ENCODE results near the gene FSHB. TPM values are rescaled to one million over a fixed set of nuclear protein-coding genes. Genes with fewer than 3 reads are reported as not detected.
"Not testable (repeated sequence)": the region's sequence is repeated elsewhere in the genome, so short reads cannot be mapped to it uniquely, and the experiment has no call there.

Gene FSHB
- total RNA-seq, 3 donors from 2014 or later: not detected

- DNase-seq (no peak), ATAC-seq (no peak)
- intact Hi-C loops (cut with DNase I, micrococcal nuclease): no loop called here
- H3K4me1 ChIP-seq (ENCODE audit: low read depth): no peaks in the 10 kb centered on the region
- no peaks in the 10 kb centered on the region for H3K9me3 ChIP-seq
- no peak overlapping the region for H3K4me3 ChIP-seq
- TF ChIP-seq, protein P1, sequence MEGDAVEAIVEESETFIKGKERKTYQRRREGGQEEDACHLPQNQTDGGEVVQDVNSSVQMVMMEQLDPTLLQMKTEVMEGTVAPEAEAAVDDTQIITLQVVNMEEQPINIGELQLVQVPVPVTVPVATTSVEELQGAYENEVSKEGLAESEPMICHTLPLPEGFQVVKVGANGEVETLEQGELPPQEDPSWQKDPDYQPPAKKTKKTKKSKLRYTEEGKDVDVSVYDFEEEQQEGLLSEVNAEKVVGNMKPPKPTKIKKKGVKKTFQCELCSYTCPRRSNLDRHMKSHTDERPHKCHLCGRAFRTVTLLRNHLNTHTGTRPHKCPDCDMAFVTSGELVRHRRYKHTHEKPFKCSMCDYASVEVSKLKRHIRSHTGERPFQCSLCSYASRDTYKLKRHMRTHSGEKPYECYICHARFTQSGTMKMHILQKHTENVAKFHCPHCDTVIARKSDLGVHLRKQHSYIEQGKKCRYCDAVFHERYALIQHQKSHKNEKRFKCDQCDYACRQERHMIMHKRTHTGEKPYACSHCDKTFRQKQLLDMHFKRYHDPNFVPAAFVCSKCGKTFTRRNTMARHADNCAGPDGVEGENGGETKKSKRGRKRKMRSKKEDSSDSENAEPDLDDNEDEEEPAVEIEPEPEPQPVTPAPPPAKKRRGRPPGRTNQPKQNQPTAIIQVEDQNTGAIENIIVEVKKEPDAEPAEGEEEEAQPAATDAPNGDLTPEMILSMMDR (IDR thresholded peaks at IDR 0.05): no peak
- H3K36me3 ChIP-seq (ENCODE audit: low read depth): no peaks in the 10 kb centered on the region
Measured at GRCh38 chr11:30261821-30262220, 31.0 kb downstream of the FSHB start.

DNA sequence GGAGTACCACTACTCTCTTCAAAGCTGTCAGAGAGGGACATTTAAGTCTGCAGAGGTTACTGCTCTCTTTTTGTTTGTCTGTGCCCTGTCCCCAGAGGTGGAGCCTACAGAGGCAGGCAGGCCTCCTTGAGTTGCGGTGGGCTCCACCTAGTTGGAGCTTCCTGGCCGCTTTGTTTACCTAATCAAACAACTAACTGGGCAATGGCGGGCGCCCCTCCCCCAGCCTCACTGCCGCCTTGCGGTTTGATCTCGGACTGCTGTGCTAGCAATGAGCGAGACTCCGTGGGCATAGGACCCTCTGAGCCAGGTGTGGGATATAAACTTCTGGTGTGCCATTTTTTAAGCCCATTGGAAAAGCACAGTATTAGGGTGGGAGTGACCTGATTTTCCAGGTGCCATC lies 37.8 kb downstream of the FSHB start:
- H3K4me3 ChIP-seq; ATAC-seq; intact Hi-C loops (cut with DNase I, micrococcal nuclease); H3K9me3 ChIP-seq; DNase-seq; H3K36me3 ChIP-seq (ENCODE audit: low read depth); H3K4me1 ChIP-seq (ENCODE audit: low read depth): not testable (repeated sequence)

DNA sequence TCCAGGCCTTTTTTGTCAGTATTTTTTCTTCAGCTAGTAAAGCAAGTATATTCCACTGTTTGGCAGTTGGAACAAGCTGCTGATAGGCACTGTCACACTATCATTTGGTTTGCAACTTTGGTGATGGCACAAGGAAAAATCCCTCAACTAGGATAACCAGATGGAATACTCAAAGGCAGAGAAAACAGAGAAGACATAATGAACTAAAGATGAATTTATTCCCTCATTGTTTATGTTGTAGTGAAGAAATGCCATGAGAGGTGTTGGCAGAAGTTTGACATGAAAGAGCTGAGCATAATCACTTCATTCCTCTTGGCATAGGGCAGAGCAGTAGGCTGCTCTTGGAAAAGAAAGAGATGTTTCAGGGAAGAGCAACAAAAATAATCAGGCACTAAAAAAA lies 39.9 kb downstream of the FSHB start:
- TF ChIP-seq, protein P1 (IDR thresholded peaks at IDR 0.05): no peak
- no peak for DNase-seq
- intact Hi-C loops (cut with DNase I, micrococcal nuclease): no loop called here
- H3K9me3 ChIP-seq: no peaks in the 10 kb centered on the region
- H3K36me3 ChIP-seq (ENCODE audit: low read depth): no peaks in the 10 kb centered on the region
- ATAC-seq: no peak
- no peak overlapping the region for H3K4me3 ChIP-seq
- H3K4me1 ChIP-seq (ENCODE audit: low read depth): no peaks in the 10 kb centered on the region

DNA sequence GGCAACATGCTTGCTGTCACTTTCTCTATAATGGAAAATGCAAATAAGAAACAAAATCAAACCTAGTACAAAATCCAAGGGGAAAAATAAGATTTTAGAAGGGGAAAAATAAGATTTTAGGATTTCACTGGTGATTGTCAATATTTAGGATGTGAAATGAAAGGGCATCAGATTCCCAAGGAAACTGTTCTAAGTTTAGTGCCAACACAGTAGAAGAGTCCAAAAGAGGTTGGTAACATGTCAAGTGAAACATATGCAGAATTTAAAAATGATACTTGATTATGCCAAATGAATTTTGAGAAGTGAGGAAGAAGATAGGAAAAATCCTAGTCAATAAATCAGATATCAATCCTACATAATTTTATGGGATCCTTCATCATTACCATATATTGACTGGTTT lies 46.4 kb downstream of the FSHB start:
- DNase-seq: no peak
- intact Hi-C loops (cut with DNase I, micrococcal nuclease): no loop called here
- no peaks in the 10 kb centered on the region for H3K36me3 ChIP-seq (ENCODE audit: low read depth)
- no peak overlapping the region for H3K4me3 ChIP-seq
- no peaks in the 10 kb centered on the region for H3K9me3 ChIP-seq
- no peaks in the 10 kb centered on the region for H3K4me1 ChIP-seq (ENCODE audit: low read depth)
- TF ChIP-seq, protein P1 (IDR thresholded peaks at IDR 0.05): no peak
- ATAC-seq: no peak

DNA sequence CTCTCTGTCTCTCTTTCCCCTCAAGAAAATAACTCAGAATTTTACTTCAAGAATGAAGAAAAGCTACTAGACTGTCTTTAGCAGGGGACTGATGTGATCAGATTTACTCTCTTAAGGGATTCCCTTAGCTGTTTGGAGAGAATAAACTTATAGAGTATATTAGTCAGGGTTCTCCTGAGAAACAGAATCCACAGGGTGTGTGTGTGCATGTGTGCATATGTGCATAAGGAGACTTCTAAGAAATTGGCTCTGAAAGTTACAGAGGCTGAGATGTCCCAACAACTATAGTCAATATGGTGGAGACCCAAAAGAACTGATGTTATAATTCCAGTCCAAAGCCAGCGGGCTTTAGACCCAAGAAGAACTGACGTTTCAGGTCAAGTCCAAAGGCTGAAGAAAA lies 49.0 kb downstream of the FSHB start:
- ATAC-seq: no peak
- H3K36me3 ChIP-seq (ENCODE audit: low read depth): no peaks in the 10 kb centered on the region
- TF ChIP-seq, protein P1 (IDR thresholded peaks at IDR 0.05): no peak
- no peaks in the 10 kb centered on the region for H3K4me1 ChIP-seq (ENCODE audit: low read depth)
- H3K4me3 ChIP-seq: no peak overlapping the region
- DNase-seq: no peak
- intact Hi-C loops (cut with DNase I, micrococcal nuclease): no loop called here
- H3K9me3 ChIP-seq: no peaks in the 10 kb centered on the region

- no peak for ATAC-seq
- Histone ChIP-seq H3K36me3 (ENCODE audit: low read depth) (no peaks in the 10 kb centered on the region), H3K9me3 (no peaks in the 10 kb centered on the region), H3K4me1 (ENCODE audit: low read depth) (no peaks in the 10 kb centered on the region), H3K4me3 (no peak overlapping the region)
- DNase-seq: no peak
- TF ChIP-seq, protein P1 (IDR thresholded peaks at IDR 0.05): no peak
- intact Hi-C loops (cut with DNase I, micrococcal nuclease): no loop called here
Measured at GRCh38 chr11:30281476-30282288, 50.9 kb downstream of the FSHB start.
